ENCODE data around the gene ZAP70.
"Not testable (repeated sequence)": the region's sequence is repeated elsewhere in the genome, so short reads cannot be mapped to it uniquely, and the experiment has no call there.

ZAP70 gene

DNA sequence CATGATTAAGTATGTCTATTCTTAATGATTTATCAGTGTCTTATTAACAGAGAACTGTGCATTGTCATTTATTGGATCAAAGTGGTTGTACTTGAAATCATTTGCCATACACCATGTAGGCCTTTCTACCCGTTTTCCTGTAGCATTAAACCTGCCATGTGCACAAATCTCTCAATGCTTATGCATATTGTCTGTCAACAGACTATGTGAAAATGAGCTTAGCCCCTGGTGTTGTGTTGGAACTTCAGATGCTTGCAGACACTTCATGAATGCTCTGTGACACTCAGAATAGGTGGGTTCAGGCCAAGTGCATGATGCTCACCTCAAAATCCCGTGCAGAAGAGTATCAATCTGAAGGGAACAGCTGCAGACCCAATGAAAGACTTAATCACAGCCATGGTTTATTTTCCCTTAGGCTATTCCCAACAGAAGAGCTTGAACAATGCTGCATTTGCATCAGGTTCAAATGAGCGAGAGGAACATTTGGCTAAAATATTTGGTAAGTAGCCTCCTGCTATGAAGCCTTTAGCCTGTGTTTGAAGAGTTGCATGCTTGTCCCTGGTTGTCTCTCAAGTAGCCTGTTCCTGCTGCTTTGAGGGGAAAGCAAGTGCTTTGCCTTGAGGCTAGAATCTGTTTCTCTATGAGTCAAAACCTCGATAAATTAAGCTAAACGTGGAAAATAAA is 37.8 kb upstream of the ZAP70 start:
- Histone ChIP-seq H3K4me1 (ENCODE audit: control insufficient read depth, low read depth, low read length) (peaks cover 3% of the 10 kb centered on the region), H2BK120ac (ENCODE audit: low read depth, low read length) (no peak overlapping the region), H3K27me3 (ENCODE audit: insufficient read depth, low read length, poor library complexity) (no peaks in the 10 kb centered on the region), H3K27ac (ENCODE audit: low read depth, low read length) (peak overlapping the region; percentile 57), H3K79me1 (ENCODE audit: low read length) (no peaks in the 10 kb centered on the region), H3K23ac (ENCODE audit: low read length) (no peak overlapping the region), H3K4me2 (ENCODE audit: low read length) (no peak overlapping the region), H3K56ac (ENCODE audit: low read length) (no peak overlapping the region), H3K4ac (ENCODE audit: low read depth, low read length) (no peak overlapping the region), H4K5ac (ENCODE audit: low read length) (no peak overlapping the region), H2BK15ac (replicated peaks; ENCODE audit: low read depth) (no peak overlapping the region), H2AK5ac (ENCODE audit: low read length) (no peak overlapping the region), H3K4me3 (ENCODE audit: low read length) (no peak overlapping the region), H3K18ac (ENCODE audit: low read length) (no peak overlapping the region), H4K8ac (ENCODE audit: low read depth, low read length) (no peak overlapping the region), H3K9ac (ENCODE audit: low read length) (no peak overlapping the region), H2BK5ac (ENCODE audit: low read length) (no peak overlapping the region), H3K79me2 (ENCODE audit: control insufficient read depth, insufficient read depth, low read length) (no peaks in the 10 kb centered on the region), H3K36me3 (ENCODE audit: control insufficient read depth, insufficient read depth, low read length) (no peaks in the 10 kb centered on the region)
- WGBS (ENCODE audit: extremely low coverage, insufficient coverage, low lambda C conversion rate), result no CpG with 5 or more reads among the region's 5 CpGs
- DNase-seq, result peak; percentile 82

DNA sequence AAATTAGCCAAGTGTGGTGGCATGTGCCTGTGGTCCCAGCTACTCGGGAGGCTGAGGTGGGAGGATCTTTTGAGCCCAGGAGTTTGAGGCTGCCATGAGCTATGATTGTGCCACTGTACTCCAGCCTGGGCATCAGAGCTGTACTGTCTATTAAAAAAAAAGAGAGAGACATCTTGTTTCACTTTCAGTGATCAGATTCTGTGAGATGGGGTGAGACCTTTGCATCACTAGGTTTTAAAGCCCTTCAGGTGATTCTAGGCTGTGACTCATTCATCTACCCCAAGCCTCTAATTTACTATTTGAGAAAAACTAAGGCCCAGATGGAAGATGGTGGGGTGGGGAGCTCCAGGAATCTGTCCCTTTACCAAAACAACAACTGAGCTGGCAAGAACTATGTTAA is 36.8 kb upstream of the ZAP70 start:
- Histone ChIP-seq H3K18ac (ENCODE audit: low read length) (no peak overlapping the region), H2BK120ac (ENCODE audit: low read depth, low read length) (no peak overlapping the region), H3K56ac (ENCODE audit: low read length) (no peak overlapping the region), H3K4me3 (ENCODE audit: low read length) (no peak overlapping the region), H3K79me2 (ENCODE audit: control insufficient read depth, insufficient read depth, low read length) (no peaks in the 10 kb centered on the region), H2BK15ac (replicated peaks; ENCODE audit: low read depth) (no peak overlapping the region), H3K79me1 (ENCODE audit: low read length) (no peaks in the 10 kb centered on the region), H4K5ac (ENCODE audit: low read length) (no peak overlapping the region), H2BK5ac (ENCODE audit: low read length) (no peak overlapping the region), H3K27ac (ENCODE audit: low read depth, low read length) (no peak overlapping the region), H3K4me2 (ENCODE audit: low read length) (no peak overlapping the region), H3K4ac (ENCODE audit: low read depth, low read length) (no peak overlapping the region), H2AK5ac (ENCODE audit: low read length) (no peak overlapping the region), H3K9ac (ENCODE audit: low read length) (no peak overlapping the region), H3K4me1 (ENCODE audit: control insufficient read depth, low read depth, low read length) (peaks cover 3% of the 10 kb centered on the region), H3K27me3 (ENCODE audit: insufficient read depth, low read length, poor library complexity) (no peaks in the 10 kb centered on the region), H3K23ac (ENCODE audit: low read length) (no peak overlapping the region), H4K8ac (ENCODE audit: low read depth, low read length) (no peak overlapping the region), H3K36me3 (ENCODE audit: control insufficient read depth, insufficient read depth, low read length) (no peaks in the 10 kb centered on the region)
- no peak for DNase-seq
- WGBS (ENCODE audit: extremely low coverage, insufficient coverage, low lambda C conversion rate), result no CpG with 5 or more reads among the region's 1 CpG

- H3K36me3 ChIP-seq (ENCODE audit: control insufficient read depth, insufficient read depth, low read length), result no peaks in the 10 kb centered on the region
- H4K5ac ChIP-seq (ENCODE audit: low read length), result no peak overlapping the region
- no peak overlapping the region for H2AK5ac ChIP-seq (ENCODE audit: low read length)
- H2BK5ac ChIP-seq (ENCODE audit: low read length), result no peak overlapping the region
- no peak overlapping the region for H4K8ac ChIP-seq (ENCODE audit: low read depth, low read length)
- no peak overlapping the region for H3K27ac ChIP-seq (ENCODE audit: low read depth, low read length)
- H3K23ac ChIP-seq (ENCODE audit: low read length), result no peak overlapping the region
- no peak overlapping the region for H3K4me3 ChIP-seq (ENCODE audit: low read length)
- DNase-seq, result no peak
- no peaks in the 10 kb centered on the region for H3K79me2 ChIP-seq (ENCODE audit: control insufficient read depth, insufficient read depth, low read length)
- H3K27me3 ChIP-seq (ENCODE audit: insufficient read depth, low read length, poor library complexity), result no peaks in the 10 kb centered on the region
- H3K4me2 ChIP-seq (ENCODE audit: low read length), result no peak overlapping the region
- no peak overlapping the region for H3K18ac ChIP-seq (ENCODE audit: low read length)
- H3K4me1 ChIP-seq (ENCODE audit: control insufficient read depth, low read depth, low read length), result peaks cover 3% of the 10 kb centered on the region
- H3K4ac ChIP-seq (ENCODE audit: low read depth, low read length), result no peak overlapping the region
- H3K9ac ChIP-seq (ENCODE audit: low read length), result no peak overlapping the region
- no peaks in the 10 kb centered on the region for H3K79me1 ChIP-seq (ENCODE audit: low read length)
- no peak overlapping the region for H2BK15ac ChIP-seq (replicated peaks; ENCODE audit: low read depth)
- no peak overlapping the region for H3K56ac ChIP-seq (ENCODE audit: low read length)
- no peak overlapping the region for H2BK120ac ChIP-seq (ENCODE audit: low read depth, low read length)
- no CpG with 5 or more reads among the region's 2 CpGs for WGBS (ENCODE audit: extremely low coverage, insufficient coverage, low lambda C conversion rate)
Observed at GRCh38 chr2:97677480-97677879, 35.9 kb upstream of the ZAP70 start.

DNA sequence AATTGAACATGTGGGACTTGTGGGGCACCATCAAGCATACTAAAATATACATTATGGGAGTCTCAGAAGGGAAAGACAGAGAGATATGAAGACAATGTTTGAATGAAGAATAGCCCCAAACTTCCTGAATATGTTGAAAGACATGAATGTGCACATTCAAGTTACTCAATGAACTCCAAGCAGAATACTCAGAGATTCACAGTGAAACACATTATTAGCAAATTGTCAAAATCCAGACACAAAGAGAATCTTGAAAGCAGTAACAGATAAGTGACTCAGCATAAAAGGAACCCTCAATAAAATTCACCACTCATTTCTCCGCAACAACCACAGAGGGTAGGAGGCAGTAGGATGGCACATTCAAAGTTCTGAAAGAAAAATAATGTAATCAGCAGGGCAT is 35.1 kb upstream of the ZAP70 start:
- Histone ChIP-seq H3K36me3 (ENCODE audit: control insufficient read depth, insufficient read depth, low read length) (no peaks in the 10 kb centered on the region), H3K4me3 (ENCODE audit: low read length) (no peak overlapping the region), H4K8ac (ENCODE audit: low read depth, low read length) (no peak overlapping the region), H3K56ac (ENCODE audit: low read length) (no peak overlapping the region), H3K4me1 (ENCODE audit: control insufficient read depth, low read depth, low read length) (peaks cover 3% of the 10 kb centered on the region), H3K18ac (ENCODE audit: low read length) (no peak overlapping the region), H3K4ac (ENCODE audit: low read depth, low read length) (no peak overlapping the region), H2BK120ac (ENCODE audit: low read depth, low read length) (no peak overlapping the region), H3K27me3 (ENCODE audit: insufficient read depth, low read length, poor library complexity) (no peaks in the 10 kb centered on the region), H3K79me2 (ENCODE audit: control insufficient read depth, insufficient read depth, low read length) (no peaks in the 10 kb centered on the region), H2BK5ac (ENCODE audit: low read length) (no peak overlapping the region), H3K79me1 (ENCODE audit: low read length) (no peaks in the 10 kb centered on the region), H2AK5ac (ENCODE audit: low read length) (no peak overlapping the region), H3K23ac (ENCODE audit: low read length) (no peak overlapping the region), H2BK15ac (replicated peaks; ENCODE audit: low read depth) (no peak overlapping the region), H3K27ac (ENCODE audit: low read depth, low read length) (no peak overlapping the region), H3K4me2 (ENCODE audit: low read length) (no peak overlapping the region), H3K9ac (ENCODE audit: low read length) (no peak overlapping the region), H4K5ac (ENCODE audit: low read length) (no peak overlapping the region)
- no peak for DNase-seq
- WGBS (ENCODE audit: extremely low coverage, insufficient coverage, low lambda C conversion rate), result no CpG with 5 or more reads among the region's 1 CpG

- H3K4me2 ChIP-seq (ENCODE audit: low read length); DNase-seq: not testable (repeated sequence)
Observed at GRCh38 chr2:97687235-97687634, 26.1 kb upstream of the ZAP70 start.

More at GRCh38 chr2:97687235-97687634, 26.1 kb upstream of the ZAP70 start:
- not testable (repeated sequence) for H3K18ac ChIP-seq (ENCODE audit: low read length); H3K4me3 ChIP-seq (ENCODE audit: low read length); H3K4ac ChIP-seq (ENCODE audit: low read depth, low read length); H3K27me3 ChIP-seq (ENCODE audit: insufficient read depth, low read length, poor library complexity); H2AK5ac ChIP-seq (ENCODE audit: low read length); H3K79me1 ChIP-seq (ENCODE audit: low read length); H3K27ac ChIP-seq (ENCODE audit: low read depth, low read length); H2BK5ac ChIP-seq (ENCODE audit: low read length); H3K4me1 ChIP-seq (ENCODE audit: control insufficient read depth, low read depth, low read length); H3K79me2 ChIP-seq (ENCODE audit: control insufficient read depth, insufficient read depth, low read length); H3K56ac ChIP-seq (ENCODE audit: low read length); H4K8ac ChIP-seq (ENCODE audit: low read depth, low read length); H2BK120ac ChIP-seq (ENCODE audit: low read depth, low read length); H2BK15ac ChIP-seq (replicated peaks; ENCODE audit: low read depth); H4K5ac ChIP-seq (ENCODE audit: low read length); H3K9ac ChIP-seq (ENCODE audit: low read length); H3K23ac ChIP-seq (ENCODE audit: low read length); H3K36me3 ChIP-seq (ENCODE audit: control insufficient read depth, insufficient read depth, low read length)
- WGBS (ENCODE audit: extremely low coverage, insufficient coverage, low lambda C conversion rate), result no CpG with 5 or more reads among the region's 3 CpGs

All from mesendoderm (in vitro differentiated cells).